ENCODE results near the gene STAU1. TPM values are rescaled to one million over a fixed set of nuclear protein-coding genes. Genes with fewer than 3 reads are reported as not detected.
"Not testable (repeated sequence)": the region's sequence is repeated elsewhere in the genome, so short reads cannot be mapped to it uniquely, and the experiment has no call there.

STAU1 gene
- total RNA-seq, 1 donor from 2014 or later, result 115 TPM

GRCh38 chr20:49171909-49172308 is 16.2 kb downstream of the STAU1 start:
- DNase-seq (ENCODE audit: low spot score), result no peak
- H3K36me3 Mint-ChIP-seq (ENCODE audit: low read depth, unreplicated experiment), result peaks cover 17% of the 10 kb centered on the region
- no peak overlapping the region for H3K27ac Mint-ChIP-seq (ENCODE audit: unreplicated experiment)
- peaks cover 14% of the 10 kb centered on the region for H3K4me1 Mint-ChIP-seq (ENCODE audit: unreplicated experiment)
- no peaks in the 10 kb centered on the region for H3K9me3 Mint-ChIP-seq (ENCODE audit: unreplicated experiment)
- H3K4me3 Mint-ChIP-seq (ENCODE audit: unreplicated experiment), result no peak overlapping the region
- TF ChIP-seq CTCF (IDR thresholded peaks at IDR 0.05; ENCODE audit: unreplicated experiment), result no peak
- H3K27me3 Mint-ChIP-seq (ENCODE audit: unreplicated experiment), result no peaks in the 10 kb centered on the region

- no peaks in the 10 kb centered on the region for H3K27me3 Mint-ChIP-seq (ENCODE audit: unreplicated experiment)
- H3K9me3 Mint-ChIP-seq (ENCODE audit: unreplicated experiment), result no peaks in the 10 kb centered on the region
- H3K4me1 Mint-ChIP-seq (ENCODE audit: unreplicated experiment), result peaks cover 16% of the 10 kb centered on the region
- TF ChIP-seq CTCF (IDR thresholded peaks at IDR 0.05; ENCODE audit: unreplicated experiment), result no peak
- H3K27ac Mint-ChIP-seq (ENCODE audit: unreplicated experiment), result no peak overlapping the region
- H3K4me3 Mint-ChIP-seq (ENCODE audit: unreplicated experiment), result no peak overlapping the region
- H3K36me3 Mint-ChIP-seq (ENCODE audit: low read depth, unreplicated experiment), result peaks cover 16% of the 10 kb centered on the region
- no peak for DNase-seq (ENCODE audit: low spot score)
Observed at GRCh38 chr20:49170714-49171113, 17.4 kb downstream of the STAU1 start.

GRCh38 chr20:49169547-49169946 is 18.6 kb downstream of the STAU1 start:
- peaks cover 16% of the 10 kb centered on the region for H3K4me1 Mint-ChIP-seq (ENCODE audit: unreplicated experiment)
- H3K36me3 Mint-ChIP-seq (ENCODE audit: low read depth, unreplicated experiment), result peaks cover 18% of the 10 kb centered on the region
- DNase-seq (ENCODE audit: low spot score), result no peak
- no peak overlapping the region for H3K27ac Mint-ChIP-seq (ENCODE audit: unreplicated experiment)
- no peaks in the 10 kb centered on the region for H3K9me3 Mint-ChIP-seq (ENCODE audit: unreplicated experiment)
- H3K27me3 Mint-ChIP-seq (ENCODE audit: unreplicated experiment), result no peaks in the 10 kb centered on the region
- H3K4me3 Mint-ChIP-seq (ENCODE audit: unreplicated experiment), result no peak overlapping the region
- TF ChIP-seq CTCF (IDR thresholded peaks at IDR 0.05; ENCODE audit: unreplicated experiment), result no peak

- H3K4me3 Mint-ChIP-seq (ENCODE audit: unreplicated experiment); H3K27me3 Mint-ChIP-seq (ENCODE audit: unreplicated experiment); H3K9me3 Mint-ChIP-seq (ENCODE audit: unreplicated experiment); DNase-seq (ENCODE audit: low spot score); H3K27ac Mint-ChIP-seq (ENCODE audit: unreplicated experiment): not testable (repeated sequence)
- Mint-ChIP-seq H3K36me3 (ENCODE audit: low read depth, unreplicated experiment) (peaks cover 18% of the 10 kb centered on the region), H3K4me1 (ENCODE audit: unreplicated experiment) (peaks cover 16% of the 10 kb centered on the region)
Observed at GRCh38 chr20:49168864-49169263, 19.3 kb downstream of the STAU1 start.

GRCh38 chr20:49167811-49168507 is 20.2 kb downstream of the STAU1 start:
- Mint-ChIP-seq H3K36me3 (ENCODE audit: low read depth, unreplicated experiment) (peaks cover 18% of the 10 kb centered on the region), H3K4me1 (ENCODE audit: unreplicated experiment) (peaks cover 16% of the 10 kb centered on the region), H3K27ac (ENCODE audit: unreplicated experiment) (no peak overlapping the region), H3K9me3 (ENCODE audit: unreplicated experiment) (no peaks in the 10 kb centered on the region), H3K4me3 (ENCODE audit: unreplicated experiment) (no peak overlapping the region), H3K27me3 (ENCODE audit: unreplicated experiment) (no peaks in the 10 kb centered on the region)
- DNase-seq (ENCODE audit: low spot score), result no peak
- no peak for TF ChIP-seq CTCF (IDR thresholded peaks at IDR 0.05; ENCODE audit: unreplicated experiment)
